ELR (cell line): ENCODE data around the gene NTNG1.

ENCODE experiments used
- DNase-seq: peaks from one replicate; pipeline ENCODE4 v3.0.0-alpha.2; 2015; ENCODE audit warnings: low read depth

The NTNG1 gene

GRCh38 chr1:107512836-107513235 is 372.0 kb downstream of the NTNG1 start:
- DNase-seq: no peak

- DNase-seq: no peak
Observed at GRCh38 chr1:107514841-107515240, 374.0 kb downstream of the NTNG1 start.

GRCh38 chr1:107515702-107516101 is 374.9 kb downstream of the NTNG1 start:
- no peak for DNase-seq

- DNase-seq: no peak
Observed at GRCh38 chr1:107523061-107523460, 382.2 kb downstream of the NTNG1 start.

GRCh38 chr1:107523736-107524135 is 382.9 kb downstream of the NTNG1 start:
- no peak for DNase-seq

GRCh38 chr1:107524301-107524700 is 383.5 kb downstream of the NTNG1 start:
- DNase-seq: no peak

GRCh38 chr1:107525145-107525544 is 384.3 kb downstream of the NTNG1 start:
- peak; percentile 25 for DNase-seq

GRCh38 chr1:107525961-107526360 is 385.1 kb downstream of the NTNG1 start:
- DNase-seq: no peak

GRCh38 chr1:107526524-107527198 is 385.8 kb downstream of the NTNG1 start:
- DNase-seq: no peak

- peak; percentile 57 for DNase-seq
Observed at GRCh38 chr1:107529511-107530149, 388.8 kb downstream of the NTNG1 start.

- no peak for DNase-seq
Observed at GRCh38 chr1:107530543-107530942, 389.7 kb downstream of the NTNG1 start.

- DNase-seq: no peak
Observed at GRCh38 chr1:107531065-107531908, 390.4 kb downstream of the NTNG1 start.

GRCh38 chr1:107532318-107532717 is 391.5 kb downstream of the NTNG1 start:
- DNase-seq: no peak
